GM18502 (cell line): Measurements from ENCODE around the gene SH3PXD2A.
"Not testable (repeated sequence)": the region's sequence is repeated elsewhere in the genome, so short reads cannot be mapped to it uniquely, and the experiment has no call there.

Experiments
- ATAC-seq: cut with Tn5 transposase; IDR thresholded peaks from one replicate; pipeline ENCODE4 v1.9.1; 2021; ENCODE audit warnings: mild to moderate bottlenecking; ENCODE audit not compliant: unreplicated experiment, poor library complexity

Gene SH3PXD2A

GRCh38 chr10:103677486-103678177 is 177.7 kb downstream of the SH3PXD2A start:
- no peak for ATAC-seq

- no peak for ATAC-seq
These were observed 178.4 kb downstream of the SH3PXD2A start for GRCh38 chr10:103676851-103677417.

- no peak for ATAC-seq
These were observed 179.2 kb downstream of the SH3PXD2A start for GRCh38 chr10:103676058-103676785.

- no peak for ATAC-seq
These were observed 181.8 kb downstream of the SH3PXD2A start for GRCh38 chr10:103673606-103674005.

GRCh38 chr10:103672345-103672744 is 183.0 kb downstream of the SH3PXD2A start:
- ATAC-seq, result no peak

- ATAC-seq, result no peak
These were observed 184.1 kb downstream of the SH3PXD2A start for GRCh38 chr10:103671126-103671895.

GRCh38 chr10:103669944-103670343 is 185.4 kb downstream of the SH3PXD2A start:
- no peak for ATAC-seq

GRCh38 chr10:103669243-103669929 is 186.0 kb downstream of the SH3PXD2A start:
- no peak for ATAC-seq

GRCh38 chr10:103668351-103669242 is 186.8 kb downstream of the SH3PXD2A start:
- ATAC-seq, result no peak

- no peak for ATAC-seq
These were observed 188.0 kb downstream of the SH3PXD2A start for GRCh38 chr10:103667356-103667755.

GRCh38 chr10:103666762-103667150 is 188.6 kb downstream of the SH3PXD2A start:
- no peak for ATAC-seq

- no peak for ATAC-seq
These were observed 189.2 kb downstream of the SH3PXD2A start for GRCh38 chr10:103666087-103666761.

- no peak for ATAC-seq
These were observed 190.1 kb downstream of the SH3PXD2A start for GRCh38 chr10:103665162-103665889.

- ATAC-seq, result no peak
These were observed 191.6 kb downstream of the SH3PXD2A start for GRCh38 chr10:103663802-103664201.

GRCh38 chr10:103663236-103663635 is 192.1 kb downstream of the SH3PXD2A start:
- no peak for ATAC-seq

- not testable (repeated sequence) for ATAC-seq
These were observed 192.7 kb downstream of the SH3PXD2A start for GRCh38 chr10:103662704-103663103.

- ATAC-seq, result no peak
These were observed 194.0 kb downstream of the SH3PXD2A start for GRCh38 chr10:103661198-103661950.
